ENCODE measurements around the gene GEMIN7. TPM values are rescaled to one million over a fixed set of nuclear protein-coding genes. Genes with fewer than 3 reads are reported as not detected.
A peak's percentile ranks its signal among the peaks of the same experiment; 100 is the strongest.

The GEMIN7 gene
- total RNA-seq, 1 experiment from 2014 or later = 35.5 TPM

GRCh38 chr19:45074744-45075300 is 4.2 kb upstream of the GEMIN7 start:
- no peak overlapping the region for H2AFZ ChIP-seq (ENCODE audit: low read length)
- peak overlapping the region; percentile 97 for H3K4me2 ChIP-seq (ENCODE audit: low read length)
- ATAC-seq = no peak
- no peak overlapping the region for H3K9ac ChIP-seq (ENCODE audit: low read length)
- peak overlapping the region; percentile 66 for H3K4me3 ChIP-seq (ENCODE audit: low read length)
- ChIA-PET POLR2A (ENCODE audit: unreplicated experiment) (interaction anchor here (1.0 kb wide), 1 partner anchor 17 kb away, joined by 5 read pairs; no protein-coding TSS in a partner anchor), CTCF (interaction anchor here (0.6 to 0.7 kb wide), 3 partner anchors 60 to 1346 kb away, joined by 4 to 5 read pairs (median 4); no protein-coding TSS in a partner anchor)
- peaks cover 11% of the 10 kb centered on the region for H3K4me1 ChIP-seq (ENCODE audit: insufficient read depth, low read length)
- TF ChIP-seq CTCF (conservative IDR thresholded peaks at IDR 0.05; ENCODE audit: low read depth, low read length) = no peak
- TF ChIP-seq EZH2phosphoT487 (IDR thresholded peaks at IDR 0.05; ENCODE audit: borderline replicate concordance, low read length) = no peak
- no peak for TF ChIP-seq EZH2 (IDR thresholded peaks at IDR 0.05; ENCODE audit: low read length, unreplicated experiment)
- DNase-seq = no peak
- no peaks in the 10 kb centered on the region for H4K20me1 ChIP-seq (ENCODE audit: low read length)
- BruUV-seq (replicated peaks) = TSS peak; percentile 47
- no peak overlapping the region for H3K27ac ChIP-seq (ENCODE audit: low read length)
- no peaks in the 10 kb centered on the region for H3K9me2 ChIP-seq (replicated peaks; ENCODE audit: low read length)
- H3K36me3 ChIP-seq (ENCODE audit: low read depth, low read length) = no peaks in the 10 kb centered on the region
- intact Hi-C loops (cut with micrococcal nuclease) = no loop called here
- H3K79me2 ChIP-seq (ENCODE audit: low read length) = peaks cover 28% of the 10 kb centered on the region
- no peaks in the 10 kb centered on the region for H3F3A ChIP-seq (ENCODE audit: low read length, unreplicated experiment)
- no peaks in the 10 kb centered on the region for H3K9me3 ChIP-seq (ENCODE audit: low read length)
- no peaks in the 10 kb centered on the region for H3K27me3 ChIP-seq (ENCODE audit: low read length)

GRCh38 chr19:45075301-45076028 is 3.6 kb upstream of the GEMIN7 start:
- Histone ChIP-seq H3K4me1 (ENCODE audit: insufficient read depth, low read length) (peaks cover 11% of the 10 kb centered on the region), H3K9me2 (replicated peaks; ENCODE audit: low read length) (no peaks in the 10 kb centered on the region), H4K20me1 (ENCODE audit: low read length) (no peaks in the 10 kb centered on the region), H3F3A (ENCODE audit: low read length, unreplicated experiment) (no peaks in the 10 kb centered on the region), H3K27me3 (ENCODE audit: low read length) (no peaks in the 10 kb centered on the region), H3K4me2 (ENCODE audit: low read length) (peak overlapping the region; percentile 97), H3K4me3 (ENCODE audit: low read length) (peak overlapping the region; percentile 89), H3K9me3 (ENCODE audit: low read length) (no peaks in the 10 kb centered on the region), H3K79me2 (ENCODE audit: low read length) (peaks cover 35% of the 10 kb centered on the region), H3K36me3 (ENCODE audit: low read depth, low read length) (no peaks in the 10 kb centered on the region), H3K9ac (ENCODE audit: low read length) (peak overlapping the region; percentile 55), H3K27ac (ENCODE audit: low read length) (0 out of 2 replicates have a peak overlapping the region, but pooled peaks have one; percentile 13), H2AFZ (ENCODE audit: low read length) (peak overlapping the region; percentile 71; the same call in 1 of the 2 replicates)
- ATAC-seq (peak; percentile 74), DNase-seq (peak; percentile 82)
- intact Hi-C loops (cut with micrococcal nuclease) = no loop called here
- POLR2A ChIA-PET (ENCODE audit: unreplicated experiment) = interaction anchor here (1.0 kb wide), 1 partner anchor 16 kb away, joined by 5 read pairs; no protein-coding TSS in a partner anchor
- CTCF ChIA-PET = interaction anchor here (0.6 to 0.7 kb wide), 3 partner anchors 61 to 1345 kb away, joined by 4 to 5 read pairs (median 4); no protein-coding TSS in a partner anchor
- no TSS peak for BruUV-seq (replicated peaks)
- no peak for TF ChIP-seq CTCF (conservative IDR thresholded peaks at IDR 0.05; ENCODE audit: low read depth, low read length)
- no peak for TF ChIP-seq EZH2phosphoT487 (IDR thresholded peaks at IDR 0.05; ENCODE audit: borderline replicate concordance, low read length)
- no peak for TF ChIP-seq EZH2 (IDR thresholded peaks at IDR 0.05; ENCODE audit: low read length, unreplicated experiment)

Measured in PC-3 (cell line).